Measurements from ENCODE around the gene ZSWIM2. TPM values are rescaled to one million over a fixed set of nuclear protein-coding genes. Genes with fewer than 3 reads are reported as not detected.
A peak's percentile ranks its signal among the peaks of the same experiment; 100 is the strongest.
"Not testable (repeated sequence)": the region's sequence is repeated elsewhere in the genome, so short reads cannot be mapped to it uniquely, and the experiment has no call there.

ZSWIM2 gene, protein sequence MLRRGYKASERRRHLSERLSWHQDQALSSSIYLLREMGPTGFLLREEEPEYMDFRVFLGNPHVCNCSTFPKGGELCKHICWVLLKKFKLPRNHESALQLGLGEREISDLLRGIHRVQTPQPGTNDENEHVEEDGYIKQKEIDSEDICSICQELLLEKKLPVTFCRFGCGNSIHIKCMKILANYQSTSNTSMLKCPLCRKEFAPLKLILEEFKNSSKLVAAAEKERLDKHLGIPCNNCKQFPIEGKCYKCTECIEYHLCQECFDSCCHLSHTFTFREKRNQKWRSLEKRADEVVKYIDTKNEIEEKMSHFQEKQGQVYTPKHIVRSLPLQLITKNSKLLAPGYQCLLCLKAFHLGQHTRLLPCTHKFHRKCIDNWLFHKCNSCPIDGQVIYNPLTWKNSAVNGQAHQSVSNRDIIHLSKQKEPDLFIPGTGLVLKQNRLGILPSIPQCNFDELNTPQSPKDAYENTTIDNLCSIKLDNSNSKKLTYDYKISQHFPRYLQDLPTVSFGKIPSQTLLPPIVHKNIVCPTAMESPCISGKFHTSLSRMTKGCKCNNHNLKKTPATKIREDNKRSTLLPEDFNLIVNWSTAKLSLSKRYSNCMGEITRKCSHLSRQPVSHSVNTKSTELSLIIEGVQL
- 0.43 TPM in 1 of 2 replicates, not detected in the other for total RNA-seq

DNA sequence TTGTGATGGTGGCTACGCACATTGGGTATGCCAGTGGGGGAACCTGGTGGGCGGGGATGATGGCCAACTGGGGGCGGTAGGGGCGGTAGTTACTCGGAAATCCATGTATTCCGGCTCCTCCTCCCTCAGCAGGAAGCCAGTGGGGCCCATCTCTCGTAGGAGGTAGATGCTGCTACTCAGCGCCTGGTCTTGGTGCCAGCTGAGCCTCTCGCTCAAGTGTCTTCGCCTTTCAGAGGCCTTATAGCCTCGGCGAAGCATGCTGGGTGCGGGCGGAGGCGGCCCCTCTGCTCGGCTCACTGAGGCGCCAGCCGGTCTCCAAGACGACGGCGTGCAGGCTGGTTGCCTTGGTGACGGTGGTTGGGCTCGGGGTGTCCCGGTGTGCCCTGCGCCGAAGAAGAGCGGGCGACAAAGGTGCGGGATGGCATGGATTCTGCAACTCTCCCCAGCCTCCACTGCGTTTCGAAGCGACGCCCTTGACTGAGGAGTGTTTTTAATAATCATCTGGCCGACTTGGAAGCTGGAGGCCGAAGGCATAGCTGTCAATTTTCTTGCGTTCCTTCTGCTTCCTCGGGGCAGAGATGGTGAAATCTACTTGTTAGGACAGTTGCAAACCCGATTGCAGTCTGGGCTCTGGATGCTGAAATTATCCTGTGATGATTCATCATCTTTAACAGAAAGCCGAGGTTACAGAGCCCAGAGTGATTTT lies at the start of gene ZSWIM2:
Gene ZSWIM2 (minus strand): TSS at position 298 of the 706 bp plus-strand sequence. CDS start 40 bp downstream, at position 258.
- peak within 1 kb of the TSS; percentile 65 for H3K4me3 ChIP-seq (ENCODE audit: low read depth, low read length)
- TF ChIP-seq, protein P1, sequence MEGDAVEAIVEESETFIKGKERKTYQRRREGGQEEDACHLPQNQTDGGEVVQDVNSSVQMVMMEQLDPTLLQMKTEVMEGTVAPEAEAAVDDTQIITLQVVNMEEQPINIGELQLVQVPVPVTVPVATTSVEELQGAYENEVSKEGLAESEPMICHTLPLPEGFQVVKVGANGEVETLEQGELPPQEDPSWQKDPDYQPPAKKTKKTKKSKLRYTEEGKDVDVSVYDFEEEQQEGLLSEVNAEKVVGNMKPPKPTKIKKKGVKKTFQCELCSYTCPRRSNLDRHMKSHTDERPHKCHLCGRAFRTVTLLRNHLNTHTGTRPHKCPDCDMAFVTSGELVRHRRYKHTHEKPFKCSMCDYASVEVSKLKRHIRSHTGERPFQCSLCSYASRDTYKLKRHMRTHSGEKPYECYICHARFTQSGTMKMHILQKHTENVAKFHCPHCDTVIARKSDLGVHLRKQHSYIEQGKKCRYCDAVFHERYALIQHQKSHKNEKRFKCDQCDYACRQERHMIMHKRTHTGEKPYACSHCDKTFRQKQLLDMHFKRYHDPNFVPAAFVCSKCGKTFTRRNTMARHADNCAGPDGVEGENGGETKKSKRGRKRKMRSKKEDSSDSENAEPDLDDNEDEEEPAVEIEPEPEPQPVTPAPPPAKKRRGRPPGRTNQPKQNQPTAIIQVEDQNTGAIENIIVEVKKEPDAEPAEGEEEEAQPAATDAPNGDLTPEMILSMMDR (IDR thresholded peaks at IDR 0.05; ENCODE audit: insufficient read depth, low read depth, low read length), result no peak
- DNase-seq (ENCODE audit: low read depth), result peak; percentile 86

DNA sequence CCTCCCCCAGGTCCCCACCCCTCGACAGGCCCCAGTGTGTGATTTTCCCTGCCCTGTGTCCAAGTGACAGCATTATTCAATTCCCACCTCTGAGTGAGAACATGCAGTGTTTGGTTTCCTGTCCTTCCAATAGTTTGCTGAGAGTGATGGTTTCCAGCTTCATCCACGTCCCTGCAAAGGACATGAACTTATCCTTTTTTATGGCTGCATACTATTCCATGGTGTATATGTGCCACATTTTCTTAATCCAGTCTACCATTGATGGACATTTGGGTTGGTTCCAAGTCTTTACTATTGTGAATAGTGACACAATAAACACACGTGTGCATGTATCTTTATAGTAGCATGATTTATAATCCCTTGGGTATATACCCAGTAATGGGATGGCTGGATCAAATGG lies 47.2 kb upstream of the ZSWIM2 start:
- H3K4me3 ChIP-seq (ENCODE audit: low read depth, low read length); DNase-seq (ENCODE audit: low read depth): not testable (repeated sequence)

DNA sequence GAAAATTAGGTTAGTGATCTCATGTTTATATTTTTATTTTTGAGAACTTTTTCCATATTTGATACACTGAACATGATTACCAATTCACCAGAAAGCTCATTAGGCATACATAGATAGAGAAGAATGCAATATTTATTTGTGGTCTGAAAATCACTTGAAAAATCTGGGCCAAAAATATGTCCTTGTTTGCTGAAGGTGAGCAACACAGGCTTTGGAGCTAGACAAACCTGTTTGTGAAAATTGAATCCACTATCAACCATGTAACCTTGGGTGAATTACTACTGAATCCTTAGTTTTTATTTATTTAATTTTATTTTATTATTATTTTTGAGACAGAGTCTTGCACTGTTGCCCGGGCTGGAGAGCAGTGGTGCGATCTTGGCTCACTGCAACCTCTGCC lies 46.5 kb upstream of the ZSWIM2 start:
- DNase-seq (ENCODE audit: low read depth), result no peak
- no peak overlapping the region for H3K4me3 ChIP-seq (ENCODE audit: low read depth, low read length)
- TF ChIP-seq, protein P1 (IDR thresholded peaks at IDR 0.05; ENCODE audit: insufficient read depth, low read depth, low read length), result no peak

DNA sequence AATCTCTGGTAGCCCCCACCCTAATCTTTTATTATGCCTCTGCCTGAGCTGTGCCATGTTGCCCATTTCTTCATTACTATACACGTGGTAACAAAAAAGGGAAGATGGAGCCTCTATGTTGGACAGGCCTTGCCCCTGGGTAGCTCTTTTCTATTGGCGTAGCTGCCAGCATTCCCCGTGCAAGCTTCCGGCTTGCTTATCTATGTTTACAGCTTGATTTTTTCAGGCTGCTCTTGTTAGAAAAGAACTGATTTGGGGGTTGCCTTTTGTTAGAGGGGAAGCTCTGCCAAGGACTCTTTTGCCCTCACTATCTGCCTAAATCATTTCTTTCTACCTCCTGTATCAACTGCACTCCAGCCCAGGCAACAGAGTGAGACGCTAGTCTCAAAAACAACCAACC lies 45.5 kb upstream of the ZSWIM2 start:
- DNase-seq (ENCODE audit: low read depth), result no peak
- no peak overlapping the region for H3K4me3 ChIP-seq (ENCODE audit: low read depth, low read length)
- TF ChIP-seq, protein P1 (IDR thresholded peaks at IDR 0.05; ENCODE audit: insufficient read depth, low read depth, low read length), result no peak

DNA sequence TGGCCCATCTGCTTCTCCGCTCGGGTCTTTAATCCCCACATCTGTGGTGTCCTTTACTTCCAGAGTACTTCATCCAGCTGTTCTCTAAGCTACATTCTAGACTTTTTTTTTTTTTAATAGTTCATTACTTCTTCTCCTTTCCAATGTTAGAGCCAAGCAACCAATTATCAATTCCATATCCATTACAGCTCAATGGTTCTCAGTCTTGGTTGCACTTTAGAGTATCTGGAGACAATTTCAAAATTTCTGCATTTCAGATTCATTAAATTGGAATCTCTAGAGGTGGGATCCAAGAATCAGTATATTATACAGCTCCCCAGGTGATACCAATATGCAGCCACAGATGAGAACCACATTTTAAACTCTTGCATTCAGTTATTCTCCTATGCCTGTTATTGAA lies 43.9 kb upstream of the ZSWIM2 start:
- DNase-seq (ENCODE audit: low read depth), result no peak
- H3K4me3 ChIP-seq (ENCODE audit: low read depth, low read length), result no peak overlapping the region
- TF ChIP-seq, protein P1 (IDR thresholded peaks at IDR 0.05; ENCODE audit: insufficient read depth, low read depth, low read length), result no peak

DNA sequence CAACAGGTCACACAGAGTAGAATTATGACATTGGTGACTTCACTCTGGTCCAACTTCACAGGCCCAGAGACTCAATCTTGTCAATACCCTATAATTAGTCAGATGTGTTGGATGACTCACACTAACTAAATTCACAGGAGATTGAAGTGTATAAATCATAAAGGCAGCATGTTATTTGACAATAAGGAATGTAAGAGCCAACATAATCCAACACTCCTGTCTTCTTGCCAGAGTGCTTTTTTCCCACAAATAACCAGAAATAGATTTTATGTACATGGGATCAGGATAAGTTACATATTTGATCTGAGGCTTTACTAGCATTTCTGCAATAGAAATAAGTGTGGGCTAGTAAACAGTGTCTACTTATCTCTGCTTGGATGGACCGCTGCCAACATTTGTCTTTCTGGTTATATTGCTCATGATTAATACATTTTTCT lies 42.2 kb upstream of the ZSWIM2 start:
- TF ChIP-seq, protein P1 (IDR thresholded peaks at IDR 0.05; ENCODE audit: insufficient read depth, low read depth, low read length), result no peak
- DNase-seq (ENCODE audit: low read depth), result peak; percentile 45
- H3K4me3 ChIP-seq (ENCODE audit: low read depth, low read length), result no peak overlapping the region
